ENCODE measurements around the gene NXPE2.

The NXPE2 gene

DNA sequence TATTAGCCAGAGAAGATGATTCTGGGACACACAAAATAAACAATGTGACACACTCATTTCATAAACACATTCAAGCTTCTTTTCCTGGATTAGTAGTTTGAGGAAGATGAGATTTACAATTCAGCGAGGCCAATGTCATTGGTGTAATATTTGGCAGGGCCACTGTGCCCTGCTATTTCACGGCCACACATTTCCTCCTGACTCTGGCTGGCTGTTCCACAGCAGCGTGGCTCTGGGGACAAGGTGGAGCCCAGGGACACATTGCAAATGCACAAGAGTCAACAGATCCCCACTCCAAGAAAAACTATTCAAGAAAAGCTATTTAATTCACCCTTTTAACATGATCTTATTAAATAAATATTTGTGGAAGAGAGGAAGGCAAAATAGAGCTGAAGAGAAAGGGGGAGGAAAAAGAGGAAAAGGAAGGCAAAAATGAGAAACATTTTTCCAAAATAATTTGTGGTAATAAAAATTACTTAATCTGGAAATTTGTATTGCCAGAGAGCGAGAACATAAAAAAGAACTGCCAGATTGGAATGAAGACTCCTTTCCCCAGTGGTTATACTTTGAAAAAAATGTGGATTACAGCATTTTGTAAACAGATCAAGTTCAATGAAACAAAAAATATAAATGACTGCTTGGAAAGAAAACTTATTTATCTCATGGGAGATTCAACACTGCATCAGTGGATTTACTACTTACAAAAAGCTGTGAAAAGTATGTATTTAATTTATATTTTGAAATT, 27.1 kb downstream of the NXPE2 start:
- H3K4me3 ChIP-seq (replicated peaks; ENCODE audit: low read depth, low read length) = no peak overlapping the region
- TF ChIP-seq CTCF (IDR thresholded peaks at IDR 0.05; ENCODE audit: low read length, missing control alignments) = no peak
- DNase-seq (ENCODE audit: low read depth) = no peak

- no peak for DNase-seq (ENCODE audit: low read depth)
Observed at GRCh38 chr11:114709960-114710359, 31.6 kb downstream of the NXPE2 start.

GRCh38 chr11:114713756-114714155, 35.4 kb downstream of the NXPE2 start:
- TF ChIP-seq CTCF (IDR thresholded peaks at IDR 0.05; ENCODE audit: low read length, missing control alignments) = no peak
- DNase-seq (ENCODE audit: low read depth) = no peak
- H3K4me3 ChIP-seq (replicated peaks; ENCODE audit: low read depth, low read length) = no peak overlapping the region

More at GRCh38 chr11:114709960-114710359, 31.6 kb downstream of the NXPE2 start:
- H3K4me3 ChIP-seq (replicated peaks; ENCODE audit: low read depth, low read length) = no peak overlapping the region
- TF ChIP-seq CTCF (IDR thresholded peaks at IDR 0.05; ENCODE audit: low read length, missing control alignments) = no peak

DNA sequence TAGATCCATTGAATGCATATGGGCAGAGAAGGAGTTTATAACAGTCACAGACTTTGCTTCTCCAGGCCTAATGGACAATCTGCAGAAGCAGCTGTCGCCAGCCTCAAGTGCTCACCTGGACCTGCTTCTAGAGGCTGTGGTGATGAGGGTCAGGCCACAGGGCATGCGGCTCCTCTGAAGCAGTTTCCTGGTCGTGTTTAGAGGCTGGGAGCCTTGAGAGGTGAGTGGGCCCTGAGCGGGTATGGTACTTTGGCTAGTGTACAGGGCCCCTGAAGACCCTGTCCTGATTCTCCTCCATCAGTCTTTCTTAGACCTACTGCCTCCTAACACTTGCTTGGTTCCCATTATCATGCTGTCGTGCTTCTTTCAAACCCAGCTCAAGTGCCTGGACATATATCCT, 41.2 kb downstream of the NXPE2 start:
- no peak for TF ChIP-seq CTCF (IDR thresholded peaks at IDR 0.05; ENCODE audit: low read length, missing control alignments)
- H3K4me3 ChIP-seq (replicated peaks; ENCODE audit: low read depth, low read length) = no peak overlapping the region
- DNase-seq (ENCODE audit: low read depth) = no peak

GRCh38 chr11:114724916-114725524, 46.7 kb downstream of the NXPE2 start:
- TF ChIP-seq CTCF (IDR thresholded peaks at IDR 0.05; ENCODE audit: low read length, missing control alignments) = no peak
- no peak for DNase-seq (ENCODE audit: low read depth)

DNA sequence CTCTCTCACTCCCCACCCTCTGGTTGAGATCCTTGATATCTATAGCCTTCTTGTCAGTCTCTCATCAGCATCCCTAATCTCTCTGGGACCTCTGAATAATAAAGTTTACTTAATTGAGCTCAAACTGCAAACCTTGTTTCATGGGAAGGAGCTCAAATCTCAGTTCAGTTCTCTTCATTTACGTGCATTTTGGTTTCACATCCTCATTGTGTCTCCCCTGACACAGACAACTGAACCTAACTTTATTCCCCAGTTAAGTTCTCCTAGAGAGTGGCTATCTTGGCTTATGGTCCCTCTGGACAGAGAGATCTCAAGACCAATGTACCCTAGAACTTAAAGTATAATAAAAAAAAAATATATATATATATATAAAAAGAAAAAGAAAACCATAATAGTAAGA, 47.3 kb downstream of the NXPE2 start:
- no peak for TF ChIP-seq CTCF (IDR thresholded peaks at IDR 0.05; ENCODE audit: low read length, missing control alignments)
- H3K4me3 ChIP-seq (replicated peaks; ENCODE audit: low read depth, low read length) = no peak overlapping the region
- DNase-seq (ENCODE audit: low read depth) = no peak

More at GRCh38 chr11:114724916-114725524, 46.7 kb downstream of the NXPE2 start:
- H3K4me3 ChIP-seq (replicated peaks; ENCODE audit: low read depth, low read length) = no peak overlapping the region
